NT2/D1 (cell line): ENCODE measurements around the gene PAPPA2.

Experiments used
- SUZ12 ChIP-seq: IDR thresholded peaks from 2 replicates; pipeline ENCODE4 v1.6.1; 2011; ENCODE audit not compliant: insufficient read length, insufficient read depth; ENCODE audit errors: extremely low read depth
- YY1 ChIP-seq: IDR thresholded peaks from 2 replicates; pipeline ENCODE4 v1.6.1; 2011; ENCODE audit not compliant: insufficient read length, insufficient read depth
- ZNF274 ChIP-seq: IDR thresholded peaks from 2 replicates; pipeline ENCODE4 v1.6.1; 2011; ENCODE audit warnings: mild to moderate bottlenecking, low read depth, low read length

DNA sequence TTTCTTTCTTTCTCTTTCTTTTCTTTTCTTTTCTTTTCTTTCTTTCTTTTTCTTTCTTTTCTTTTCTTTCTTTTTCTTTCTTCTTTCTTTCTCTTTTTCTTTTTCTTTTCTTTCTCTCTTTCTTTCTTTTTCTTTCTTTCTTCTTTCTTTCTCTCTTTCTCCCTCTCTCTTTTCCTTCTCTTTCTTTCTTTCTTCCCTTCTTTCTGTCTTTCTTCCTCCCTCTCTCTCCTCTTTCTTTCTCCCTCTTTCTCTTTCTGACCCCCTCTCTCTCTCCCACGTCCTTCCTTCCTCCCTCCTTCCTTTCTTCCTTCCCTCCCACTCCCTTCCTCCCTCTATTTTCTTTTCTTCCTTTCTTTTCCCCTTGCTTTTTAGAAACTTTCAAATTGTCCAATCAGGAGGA is 333.6 kb downstream of the PAPPA2 start:
- TF ChIP-seq SUZ12 (no peak), ZNF274 (no peak), YY1 (no peak)
